ENCODE results near the gene LTF. TPM values are rescaled to one million over a fixed set of nuclear protein-coding genes. Genes with fewer than 3 reads are reported as not detected.
A peak's percentile ranks its signal among the peaks of the same experiment; 100 is the strongest.

The LTF gene
- total and polyA plus RNA-seq, 9 of the 15 experiments (the other 6 are each of a cell fraction or from before 2014, with no cell fraction given), result 0.07 TPM; not detected in 8

GRCh38 chr3:46508850-46509591 is 44.3 kb upstream of the LTF start (continued):
- TF ChIP-seq ZNF707 (CRISPR knock-in tag; conservative IDR thresholded peaks at IDR 0.05), result no peak
- TF ChIP-seq BHLHE40 (IDR thresholded peaks at IDR 0.05; ENCODE audit: low read length), result peak; percentile 54; the same call in 1 of the 2 replicates
- no peak for TF ChIP-seq RUNX1 (IDR thresholded peaks at IDR 0.05; ENCODE audit: low read depth)
- TF ChIP-seq, protein P1, sequence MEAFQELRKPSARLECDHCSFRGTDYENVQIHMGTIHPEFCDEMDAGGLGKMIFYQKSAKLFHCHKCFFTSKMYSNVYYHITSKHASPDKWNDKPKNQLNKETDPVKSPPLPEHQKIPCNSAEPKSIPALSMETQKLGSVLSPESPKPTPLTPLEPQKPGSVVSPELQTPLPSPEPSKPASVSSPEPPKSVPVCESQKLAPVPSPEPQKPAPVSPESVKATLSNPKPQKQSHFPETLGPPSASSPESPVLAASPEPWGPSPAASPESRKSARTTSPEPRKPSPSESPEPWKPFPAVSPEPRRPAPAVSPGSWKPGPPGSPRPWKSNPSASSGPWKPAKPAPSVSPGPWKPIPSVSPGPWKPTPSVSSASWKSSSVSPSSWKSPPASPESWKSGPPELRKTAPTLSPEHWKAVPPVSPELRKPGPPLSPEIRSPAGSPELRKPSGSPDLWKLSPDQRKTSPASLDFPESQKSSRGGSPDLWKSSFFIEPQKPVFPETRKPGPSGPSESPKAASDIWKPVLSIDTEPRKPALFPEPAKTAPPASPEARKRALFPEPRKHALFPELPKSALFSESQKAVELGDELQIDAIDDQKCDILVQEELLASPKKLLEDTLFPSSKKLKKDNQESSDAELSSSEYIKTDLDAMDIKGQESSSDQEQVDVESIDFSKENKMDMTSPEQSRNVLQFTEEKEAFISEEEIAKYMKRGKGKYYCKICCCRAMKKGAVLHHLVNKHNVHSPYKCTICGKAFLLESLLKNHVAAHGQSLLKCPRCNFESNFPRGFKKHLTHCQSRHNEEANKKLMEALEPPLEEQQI (IDR thresholded peaks at IDR 0.05), result peak; percentile 95
- TF ChIP-seq, protein P2, sequence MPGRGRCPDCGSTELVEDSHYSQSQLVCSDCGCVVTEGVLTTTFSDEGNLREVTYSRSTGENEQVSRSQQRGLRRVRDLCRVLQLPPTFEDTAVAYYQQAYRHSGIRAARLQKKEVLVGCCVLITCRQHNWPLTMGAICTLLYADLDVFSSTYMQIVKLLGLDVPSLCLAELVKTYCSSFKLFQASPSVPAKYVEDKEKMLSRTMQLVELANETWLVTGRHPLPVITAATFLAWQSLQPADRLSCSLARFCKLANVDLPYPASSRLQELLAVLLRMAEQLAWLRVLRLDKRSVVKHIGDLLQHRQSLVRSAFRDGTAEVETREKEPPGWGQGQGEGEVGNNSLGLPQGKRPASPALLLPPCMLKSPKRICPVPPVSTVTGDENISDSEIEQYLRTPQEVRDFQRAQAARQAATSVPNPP (IDR thresholded peaks at IDR 0.05; ENCODE audit: borderline replicate concordance, insufficient read depth, insufficient read length), result no peak
- peak; percentile 94 for TF ChIP-seq ATF3 (IDR thresholded peaks at IDR 0.05)
- no peak for TF ChIP-seq ATF3 (CRISPR knock-in tag; conservative IDR thresholded peaks at IDR 0.05)
- TF ChIP-seq, protein P3, sequence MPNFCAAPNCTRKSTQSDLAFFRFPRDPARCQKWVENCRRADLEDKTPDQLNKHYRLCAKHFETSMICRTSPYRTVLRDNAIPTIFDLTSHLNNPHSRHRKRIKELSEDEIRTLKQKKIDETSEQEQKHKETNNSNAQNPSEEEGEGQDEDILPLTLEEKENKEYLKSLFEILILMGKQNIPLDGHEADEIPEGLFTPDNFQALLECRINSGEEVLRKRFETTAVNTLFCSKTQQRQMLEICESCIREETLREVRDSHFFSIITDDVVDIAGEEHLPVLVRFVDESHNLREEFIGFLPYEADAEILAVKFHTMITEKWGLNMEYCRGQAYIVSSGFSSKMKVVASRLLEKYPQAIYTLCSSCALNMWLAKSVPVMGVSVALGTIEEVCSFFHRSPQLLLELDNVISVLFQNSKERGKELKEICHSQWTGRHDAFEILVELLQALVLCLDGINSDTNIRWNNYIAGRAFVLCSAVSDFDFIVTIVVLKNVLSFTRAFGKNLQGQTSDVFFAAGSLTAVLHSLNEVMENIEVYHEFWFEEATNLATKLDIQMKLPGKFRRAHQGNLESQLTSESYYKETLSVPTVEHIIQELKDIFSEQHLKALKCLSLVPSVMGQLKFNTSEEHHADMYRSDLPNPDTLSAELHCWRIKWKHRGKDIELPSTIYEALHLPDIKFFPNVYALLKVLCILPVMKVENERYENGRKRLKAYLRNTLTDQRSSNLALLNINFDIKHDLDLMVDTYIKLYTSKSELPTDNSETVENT (CRISPR knock-in tag; IDR thresholded peaks at IDR 0.05), result no peak
- peak; percentile 97 for TF ChIP-seq HDAC2 (IDR thresholded peaks at IDR 0.05)
- no peak for TF ChIP-seq ZNF586 (CRISPR knock-in tag; conservative IDR thresholded peaks at IDR 0.05)
- TF ChIP-seq, protein P4, sequence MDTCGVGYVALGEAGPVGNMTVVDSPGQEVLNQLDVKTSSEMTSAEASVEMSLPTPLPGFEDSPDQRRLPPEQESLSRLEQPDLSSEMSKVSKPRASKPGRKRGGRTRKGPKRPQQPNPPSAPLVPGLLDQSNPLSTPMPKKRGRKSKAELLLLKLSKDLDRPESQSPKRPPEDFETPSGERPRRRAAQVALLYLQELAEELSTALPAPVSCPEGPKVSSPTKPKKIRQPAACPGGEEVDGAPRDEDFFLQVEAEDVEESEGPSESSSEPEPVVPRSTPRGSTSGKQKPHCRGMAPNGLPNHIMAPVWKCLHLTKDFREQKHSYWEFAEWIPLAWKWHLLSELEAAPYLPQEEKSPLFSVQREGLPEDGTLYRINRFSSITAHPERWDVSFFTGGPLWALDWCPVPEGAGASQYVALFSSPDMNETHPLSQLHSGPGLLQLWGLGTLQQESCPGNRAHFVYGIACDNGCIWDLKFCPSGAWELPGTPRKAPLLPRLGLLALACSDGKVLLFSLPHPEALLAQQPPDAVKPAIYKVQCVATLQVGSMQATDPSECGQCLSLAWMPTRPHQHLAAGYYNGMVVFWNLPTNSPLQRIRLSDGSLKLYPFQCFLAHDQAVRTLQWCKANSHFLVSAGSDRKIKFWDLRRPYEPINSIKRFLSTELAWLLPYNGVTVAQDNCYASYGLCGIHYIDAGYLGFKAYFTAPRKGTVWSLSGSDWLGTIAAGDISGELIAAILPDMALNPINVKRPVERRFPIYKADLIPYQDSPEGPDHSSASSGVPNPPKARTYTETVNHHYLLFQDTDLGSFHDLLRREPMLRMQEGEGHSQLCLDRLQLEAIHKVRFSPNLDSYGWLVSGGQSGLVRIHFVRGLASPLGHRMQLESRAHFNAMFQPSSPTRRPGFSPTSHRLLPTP (IDR thresholded peaks at IDR 0.05; ENCODE audit: borderline replicate concordance, extremely low read depth, insufficient read length), result no peak
- TF ChIP-seq SLC30A9 (CRISPR knock-in tag; IDR thresholded peaks at IDR 0.05), result no peak
- peak; percentile 56 to 94; a peak in 3 of 4 replicates for TF ChIP-seq HDAC1 (IDR thresholded peaks at IDR 0.05)
- TF ChIP-seq HIVEP1 (CRISPR knock-in tag; IDR thresholded peaks at IDR 0.05), result 0 out of 2 replicates have a peak, but pooled peaks have one; percentile 51
- TF ChIP-seq, protein P5, sequence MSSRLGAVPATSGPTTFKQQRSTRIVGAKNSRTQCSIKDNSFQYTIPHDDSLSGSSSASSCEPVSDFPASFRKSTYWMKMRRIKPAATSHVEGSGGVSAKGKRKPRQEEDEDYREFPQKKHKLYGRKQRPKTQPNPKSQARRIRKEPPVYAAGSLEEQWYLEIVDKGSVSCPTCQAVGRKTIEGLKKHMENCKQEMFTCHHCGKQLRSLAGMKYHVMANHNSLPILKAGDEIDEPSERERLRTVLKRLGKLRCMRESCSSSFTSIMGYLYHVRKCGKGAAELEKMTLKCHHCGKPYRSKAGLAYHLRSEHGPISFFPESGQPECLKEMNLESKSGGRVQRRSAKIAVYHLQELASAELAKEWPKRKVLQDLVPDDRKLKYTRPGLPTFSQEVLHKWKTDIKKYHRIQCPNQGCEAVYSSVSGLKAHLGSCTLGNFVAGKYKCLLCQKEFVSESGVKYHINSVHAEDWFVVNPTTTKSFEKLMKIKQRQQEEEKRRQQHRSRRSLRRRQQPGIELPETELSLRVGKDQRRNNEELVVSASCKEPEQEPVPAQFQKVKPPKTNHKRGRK (tag; IDR thresholded peaks at IDR 0.05), result no peak

All from K562 (cell line).